Measurements from ENCODE around the gene UBE2F. TPM values are rescaled to one million over a fixed set of nuclear protein-coding genes. Genes with fewer than 3 reads are reported as not detected.

Gene UBE2F
- total RNA-seq, 2 donors from 2014 or later, result 58.3 to 59.2 TPM

DNA sequence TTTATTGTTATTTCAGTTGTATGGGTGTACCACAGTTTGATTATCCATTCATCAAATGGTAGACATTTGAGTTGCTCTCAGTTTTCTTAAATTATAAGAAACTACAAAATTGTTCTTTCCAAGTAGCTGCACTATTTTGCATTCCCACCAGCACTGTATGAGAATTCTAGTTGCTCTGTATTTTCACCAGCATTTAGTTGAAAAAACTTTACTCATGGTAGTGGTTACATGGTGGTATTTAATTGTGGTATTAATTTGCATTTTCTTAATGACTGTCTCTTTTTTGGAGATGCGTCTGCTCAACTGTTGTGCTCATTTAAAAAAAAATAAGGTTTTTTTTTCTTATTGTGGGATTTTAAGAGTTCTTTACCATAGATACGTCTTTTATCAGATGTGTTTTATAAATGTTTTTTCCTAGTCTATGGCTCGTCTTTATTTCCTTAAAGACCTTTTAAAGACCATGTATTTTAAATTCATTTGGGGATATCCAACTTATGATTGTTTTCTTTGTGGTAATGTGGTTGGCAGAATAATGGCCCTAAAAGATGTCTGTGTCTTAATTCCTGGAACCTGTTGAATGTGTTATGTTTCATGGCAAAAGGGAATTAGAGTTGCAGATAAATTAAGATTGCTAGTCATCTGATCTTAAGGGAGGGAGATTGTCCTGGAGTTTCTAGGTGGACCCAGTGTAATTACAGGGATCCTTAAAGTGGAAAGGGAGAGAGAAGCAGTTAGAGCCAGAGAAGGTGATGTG is 37.4 kb downstream of the UBE2F start:
- H3K9ac ChIP-seq (ENCODE audit: extremely low read depth, low read length, poor library complexity, severe bottlenecking), result no peak overlapping the region
- Mint-ChIP-seq H3K4me3 (no peak overlapping the region), H3K4me1 (no peaks in the 10 kb centered on the region), H3K9me3 (peaks cover 7% of the 10 kb centered on the region), H3K27ac (no peak overlapping the region), H3K36me3 (ENCODE audit: low read depth) (peaks cover 36% of the 10 kb centered on the region), H3K27me3 (ENCODE audit: insufficient read depth) (no peaks in the 10 kb centered on the region)
- TF ChIP-seq, protein P1, sequence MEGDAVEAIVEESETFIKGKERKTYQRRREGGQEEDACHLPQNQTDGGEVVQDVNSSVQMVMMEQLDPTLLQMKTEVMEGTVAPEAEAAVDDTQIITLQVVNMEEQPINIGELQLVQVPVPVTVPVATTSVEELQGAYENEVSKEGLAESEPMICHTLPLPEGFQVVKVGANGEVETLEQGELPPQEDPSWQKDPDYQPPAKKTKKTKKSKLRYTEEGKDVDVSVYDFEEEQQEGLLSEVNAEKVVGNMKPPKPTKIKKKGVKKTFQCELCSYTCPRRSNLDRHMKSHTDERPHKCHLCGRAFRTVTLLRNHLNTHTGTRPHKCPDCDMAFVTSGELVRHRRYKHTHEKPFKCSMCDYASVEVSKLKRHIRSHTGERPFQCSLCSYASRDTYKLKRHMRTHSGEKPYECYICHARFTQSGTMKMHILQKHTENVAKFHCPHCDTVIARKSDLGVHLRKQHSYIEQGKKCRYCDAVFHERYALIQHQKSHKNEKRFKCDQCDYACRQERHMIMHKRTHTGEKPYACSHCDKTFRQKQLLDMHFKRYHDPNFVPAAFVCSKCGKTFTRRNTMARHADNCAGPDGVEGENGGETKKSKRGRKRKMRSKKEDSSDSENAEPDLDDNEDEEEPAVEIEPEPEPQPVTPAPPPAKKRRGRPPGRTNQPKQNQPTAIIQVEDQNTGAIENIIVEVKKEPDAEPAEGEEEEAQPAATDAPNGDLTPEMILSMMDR (conservative IDR thresholded peaks at IDR 0.05), result no peak
- peaks cover 7% of the 10 kb centered on the region for H3K9me3 ChIP-seq (ENCODE audit: control insufficient read depth, low read length)
- no peaks in the 10 kb centered on the region for H3K27me3 ChIP-seq (ENCODE audit: control insufficient read depth, insufficient read depth, low read length, poor library complexity, severe bottlenecking)
- 98 to 100% methylated on average over 1 to 3 of the region's 3 CpGs for WGBS, 2 experiments (ENCODE audit: insufficient coverage in 1 of 2, insufficient read length in 1 of 2)
- H3K27ac ChIP-seq (ENCODE audit: low read depth, low read length), result no peak overlapping the region
- no peak for DNase-seq
- H3K4me1 ChIP-seq (ENCODE audit: control insufficient read depth, insufficient read depth, low read length), result no peaks in the 10 kb centered on the region
- no peak overlapping the region for H3K4me3 ChIP-seq (ENCODE audit: low read length)
- peaks cover 17% of the 10 kb centered on the region for H3K36me3 ChIP-seq (ENCODE audit: control insufficient read depth, insufficient read depth, low read length)

DNA sequence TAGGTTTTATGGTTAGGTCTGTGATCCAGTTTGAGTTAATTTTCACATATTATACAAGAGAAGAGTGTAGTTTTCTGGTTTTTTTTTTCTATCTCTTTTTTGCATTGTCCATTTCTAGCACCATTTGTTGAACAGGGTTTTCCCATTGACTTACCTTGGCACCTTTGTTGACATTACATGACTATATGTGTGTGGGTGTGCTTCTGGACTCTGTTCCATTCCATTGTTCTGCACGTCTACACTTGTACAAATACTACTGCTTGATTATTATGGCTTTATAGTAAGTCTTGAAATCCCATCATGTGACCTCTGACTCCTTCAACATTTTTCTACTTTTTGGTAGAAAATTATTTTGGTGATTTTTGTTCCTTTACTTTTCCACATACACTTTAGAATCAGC is 38.7 kb downstream of the UBE2F start:
- TF ChIP-seq, protein P1 (conservative IDR thresholded peaks at IDR 0.05), result no peak
- 100% methylated on average over 1 of the region's 1 CpG; no CpG with 5 or more reads in 1 of the 2 experiments for WGBS, 2 experiments (ENCODE audit: insufficient coverage in 1 of 2, insufficient read length in 1 of 2)
- Mint-ChIP-seq H3K27me3 (ENCODE audit: insufficient read depth) (no peaks in the 10 kb centered on the region), H3K27ac (no peak overlapping the region), H3K9me3 (no peaks in the 10 kb centered on the region), H3K4me1 (no peaks in the 10 kb centered on the region), H3K4me3 (no peak overlapping the region), H3K36me3 (ENCODE audit: low read depth) (peaks cover 26% of the 10 kb centered on the region)
- H3K9ac ChIP-seq (ENCODE audit: extremely low read depth, low read length, poor library complexity, severe bottlenecking), result no peak overlapping the region
- H3K27ac ChIP-seq (ENCODE audit: low read depth, low read length), result no peak overlapping the region
- DNase-seq, result no peak
- peaks cover 12% of the 10 kb centered on the region for H3K36me3 ChIP-seq (ENCODE audit: control insufficient read depth, insufficient read depth, low read length)
- no peaks in the 10 kb centered on the region for H3K27me3 ChIP-seq (ENCODE audit: control insufficient read depth, insufficient read depth, low read length, poor library complexity, severe bottlenecking)
- H3K9me3 ChIP-seq (ENCODE audit: control insufficient read depth, low read length), result no peaks in the 10 kb centered on the region
- H3K4me3 ChIP-seq (ENCODE audit: low read length), result no peak overlapping the region
- H3K4me1 ChIP-seq (ENCODE audit: control insufficient read depth, insufficient read depth, low read length), result no peaks in the 10 kb centered on the region

DNA sequence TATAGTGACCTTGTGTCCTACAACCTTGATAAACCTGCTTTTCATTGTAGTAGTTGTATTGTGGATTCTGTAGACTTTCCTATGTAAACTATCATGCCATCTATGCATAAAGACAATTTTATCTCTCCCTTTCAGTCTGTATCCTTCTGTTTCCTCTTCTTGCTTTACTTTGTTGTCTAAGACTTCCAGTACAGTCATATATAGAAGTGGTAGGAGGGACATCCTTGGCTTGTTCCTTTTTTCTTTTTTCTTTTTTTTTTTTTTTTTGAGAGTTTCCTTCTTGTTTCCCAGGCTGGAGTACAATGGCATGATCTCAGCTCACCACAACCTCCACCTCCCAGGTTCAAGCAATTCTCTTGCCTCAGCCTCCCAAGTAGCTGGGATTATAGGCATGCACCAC is 39.7 kb downstream of the UBE2F start:
- no peaks in the 10 kb centered on the region for H3K27me3 Mint-ChIP-seq (ENCODE audit: insufficient read depth)
- H3K4me3 Mint-ChIP-seq, result no peak overlapping the region
- H3K9me3 Mint-ChIP-seq, result no peaks in the 10 kb centered on the region
- peaks cover 26% of the 10 kb centered on the region for H3K36me3 Mint-ChIP-seq (ENCODE audit: low read depth)
- peaks cover 12% of the 10 kb centered on the region for H3K36me3 ChIP-seq (ENCODE audit: control insufficient read depth, insufficient read depth, low read length)
- H3K27ac Mint-ChIP-seq, result no peak overlapping the region
- H3K4me3 ChIP-seq (ENCODE audit: low read length), result no peak overlapping the region
- no peak overlapping the region for H3K27ac ChIP-seq (ENCODE audit: low read depth, low read length)
- H3K4me1 Mint-ChIP-seq, result no peaks in the 10 kb centered on the region
- no peak overlapping the region for H3K9ac ChIP-seq (ENCODE audit: extremely low read depth, low read length, poor library complexity, severe bottlenecking)
- TF ChIP-seq, protein P1 (conservative IDR thresholded peaks at IDR 0.05), result no peak
- H3K27me3 ChIP-seq (ENCODE audit: control insufficient read depth, insufficient read depth, low read length, poor library complexity, severe bottlenecking), result no peaks in the 10 kb centered on the region
- H3K9me3 ChIP-seq (ENCODE audit: control insufficient read depth, low read length), result no peaks in the 10 kb centered on the region
- DNase-seq, result no peak
- H3K4me1 ChIP-seq (ENCODE audit: control insufficient read depth, insufficient read depth, low read length), result no peaks in the 10 kb centered on the region
